H1 (cell line): ENCODE data around the gene KIAA0513. TPM values are rescaled to one million over a fixed set of nuclear protein-coding genes. Genes with fewer than 3 reads are reported as not detected.

Source experiments
- CTCF ChIA-PET: fragments of 300-600 bp; sonication (Branson Sonifier 250); formaldehyde crosslinking; loops from one replicate; lab custom pipeline; 2021; ENCODE audit not compliant: partially characterized antibody; lab: Charles Lee
- POLR2A ChIA-PET: fragments of 300-600 bp; sonication (Branson Sonifier 250); formaldehyde crosslinking; loops from one replicate; lab custom pipeline; 2021; ENCODE audit warnings: inconsistent platforms; ENCODE audit not compliant: partially characterized antibody; lab: Charles Lee
- DNase-seq, 2 experiments: peaks; one replicate each; pipeline versions ENCODE4 v3.0.0 to v3.0.0-alpha.2; 2010 to 2022; ENCODE audit warnings: low spot score in 2 of 2, low read depth in 1 of 2, mixed read lengths in 1 of 2
- FAIRE-seq: peaks from 2 replicates; lab custom pipeline; 2011; peaks lifted over from hg19 to GRCh38; lab: Jason Lieb, UNC
- H2AFZ ChIP-seq: 2 replicates; pipeline ENCODE4 v1.8.1; 2012; ENCODE audit warnings: low read length, inconsistent platforms
- H2AK5ac ChIP-seq: 2 replicates; pipeline ENCODE4 v1.6.1; 2013; ENCODE audit warnings: low read depth, low read length
- H2BK120ac ChIP-seq: replicated peaks from 2 replicates; pipeline ENCODE3; 2013; ENCODE audit warnings: low read depth, low read length, inconsistent platforms
- H2BK12ac ChIP-seq: 2 replicates; pipeline ENCODE4 v1.6.1; 2013; ENCODE audit warnings: low read depth, low read length
- H2BK15ac ChIP-seq: 2 replicates; pipeline ENCODE4 v1.6.1; 2013; ENCODE audit warnings: low read length
- H2BK20ac ChIP-seq: 2 replicates; pipeline ENCODE4 v1.6.1; 2013; ENCODE audit warnings: low read length
- H2BK5ac ChIP-seq: 2 replicates; pipeline ENCODE4 v1.6.1; 2013; ENCODE audit warnings: low read depth, low read length
- H3K14ac ChIP-seq: 2 replicates; pipeline ENCODE4 v1.6.1; 2013; ENCODE audit warnings: inconsistent platforms; ENCODE audit not compliant: insufficient read length
- H3K18ac ChIP-seq: 2 replicates; pipeline ENCODE4 v1.6.1; 2013; ENCODE audit warnings: low read length; ENCODE audit errors: extremely low read depth
- H3K23ac ChIP-seq: 2 replicates; pipeline ENCODE4 v1.6.1; 2013; ENCODE audit warnings: inconsistent platforms; ENCODE audit not compliant: insufficient read length
- H3K23me2 ChIP-seq: 2 replicates; pipeline ENCODE4 v1.6.1; 2013; ENCODE audit warnings: low read depth, low read length
- H3K27ac ChIP-seq: 2 replicates; pipeline ENCODE4 v1.6.1; 2011; ENCODE audit warnings: low read depth, low read length, inconsistent platforms
- H3K27me3 ChIP-seq, 4 experiments: replicated peaks in 1 of 4; 1 replicate in 1 of 4; 2 replicates in 3 of 4; pipeline versions ENCODE4 v1.6.1 to v1.8.1; 2011 to 2013; ENCODE audit warnings: low read length in 3 of 4, mild to moderate bottlenecking in 3 of 4, inconsistent platforms in 2 of 4, mixed read lengths in 2 of 4, moderate library complexity in 1 of 4; ENCODE audit not compliant: control insufficient read depth in 3 of 4, insufficient read depth in 3 of 4; ENCODE audit errors: extremely low read depth in 1 of 4
- H3K36me3 ChIP-seq, 4 experiments: 2 replicates each; pipeline versions ENCODE4 v1.6.1 to v1.8.1; 2011 to 2013; ENCODE audit warnings: mild to moderate bottlenecking in 4 of 4, low read length in 3 of 4, moderate library complexity in 2 of 4, control low read depth in 1 of 4, inconsistent platforms in 1 of 4; ENCODE audit not compliant: insufficient read depth in 4 of 4, control insufficient read depth in 2 of 4
- H3K4ac ChIP-seq: replicated peaks from 2 replicates; pipeline ENCODE3; 2013; ENCODE audit warnings: low read length, low read depth, mixed read lengths, inconsistent platforms; ENCODE audit not compliant: insufficient read length
- H3K4me1 ChIP-seq, 4 experiments: replicated peaks in 1 of 4; 1 replicate in 1 of 4; 2 replicates in 3 of 4; pipeline versions ENCODE4 v1.6.1 to v1.8.1; 2011 to 2013; ENCODE audit warnings: low read length in 3 of 4, inconsistent platforms in 2 of 4, mixed read lengths in 1 of 4; ENCODE audit not compliant: insufficient read depth in 4 of 4, control insufficient read depth in 3 of 4
- H3K4me2 ChIP-seq, 2 experiments: 2 replicates each; pipeline versions ENCODE4 v1.6.1 to v1.8.1; 2011 to 2013; ENCODE audit warnings: low read depth in 2 of 2, low read length in 2 of 2, control low read depth in 1 of 2, inconsistent platforms in 1 of 2, mild to moderate bottlenecking in 1 of 2; ENCODE audit not compliant: insufficient read depth in 1 of 2
- H3K4me3 ChIP-seq, 4 experiments: fragments of 200-600, 300-600 bp in 1 of 4; sonication (generic), shearing (Covaris generic), sonication (Bioruptor Twin) in 1 of 4; 2 replicates each; pipeline versions ENCODE4 v1.5.1 to v1.8.1; 2011 to 2016; ENCODE audit warnings: low read length in 4 of 4, low read depth in 3 of 4, control low read depth in 2 of 4, inconsistent platforms in 2 of 4, mild to moderate bottlenecking in 2 of 4, mixed read lengths in 1 of 4, moderate library complexity in 1 of 4; ENCODE audit not compliant: insufficient read depth in 2 of 4; ENCODE audit errors: extremely low read depth in 1 of 4
- H3K56ac ChIP-seq: replicated peaks from 2 replicates; pipeline ENCODE3; 2013; ENCODE audit warnings: low read depth, mild to moderate bottlenecking, mixed read lengths, low read length, inconsistent platforms; ENCODE audit not compliant: insufficient read length
- H3K79me1 ChIP-seq: 2 replicates; pipeline ENCODE4 v1.6.1; 2013; ENCODE audit warnings: low read depth, low read length, control low read depth
- H3K79me2 ChIP-seq, 2 experiments: 2 replicates each; pipeline versions ENCODE4 v1.6.1 to v1.8.1; 2012 to 2013; ENCODE audit warnings: low read length in 2 of 2, mild to moderate bottlenecking in 2 of 2, inconsistent platforms in 1 of 2; ENCODE audit not compliant: insufficient read depth in 2 of 2, control insufficient read depth in 1 of 2
- H3K9ac ChIP-seq, 4 experiments: replicated peaks in 1 of 4; 1 replicate in 1 of 4; 2 replicates in 3 of 4; pipeline versions ENCODE4 v1.6.1 to v1.8.1; 2011 to 2013; ENCODE audit warnings: low read depth in 3 of 4, low read length in 3 of 4, control low read depth in 2 of 4, mild to moderate bottlenecking in 2 of 4, moderate library complexity in 2 of 4, inconsistent platforms in 1 of 4; ENCODE audit errors: extremely low read depth in 1 of 4
- H3K9me3 ChIP-seq, 2 experiments: 2 replicates each; pipeline versions ENCODE4 v1.6.1 to v1.8.1; 2012 to 2013; ENCODE audit warnings: mild to moderate bottlenecking in 2 of 2, moderate library complexity in 2 of 2, control low read depth in 1 of 2, inconsistent platforms in 1 of 2, low read depth in 1 of 2, low read length in 1 of 2, mixed read lengths in 1 of 2; ENCODE audit not compliant: insufficient read depth in 2 of 2
- H4K20me1 ChIP-seq, 2 experiments: replicated peaks in 1 of 2; 2 replicates each; pipeline versions ENCODE3 to v1.8.1; 2011 to 2013; ENCODE audit warnings: inconsistent platforms in 2 of 2, low read length in 2 of 2, mild to moderate bottlenecking in 1 of 2; ENCODE audit not compliant: insufficient read depth in 2 of 2, control insufficient read depth in 1 of 2
- H4K5ac ChIP-seq: 2 replicates; pipeline ENCODE4 v1.6.1; 2013; ENCODE audit warnings: low read length, low read depth, mixed read lengths, inconsistent platforms; ENCODE audit not compliant: insufficient read length
- H4K8ac ChIP-seq: 2 replicates; pipeline ENCODE4 v1.8.0; 2013; ENCODE audit warnings: mild to moderate bottlenecking, moderate library complexity, low read length, inconsistent platforms; ENCODE audit not compliant: insufficient read depth; ENCODE audit errors: extremely low read depth
- H4K91ac ChIP-seq: replicated peaks from 2 replicates; pipeline ENCODE3; 2013; ENCODE audit warnings: low read length, mixed read lengths, inconsistent platforms; ENCODE audit not compliant: insufficient read length
- BACH1 ChIP-seq: IDR thresholded peaks from 2 replicates; pipeline ENCODE4 v1.6.1; 2012; ENCODE audit warnings: low read length, improper control_type of control experiment
- POLR2A ChIP-seq, 2 experiments: IDR thresholded peaks; 1 replicate in 1 of 2; 2 replicates in 1 of 2; pipeline ENCODE4 v1.6.1; 2011; ENCODE audit warnings: low read depth in 2 of 2, low read length in 2 of 2, mild to moderate bottlenecking in 2 of 2; ENCODE audit errors: control extremely low read depth in 1 of 2
- POU5F1 ChIP-seq: IDR thresholded peaks from 2 replicates; pipeline ENCODE4 v1.6.1; 2011; ENCODE audit warnings: low read depth, mild to moderate bottlenecking, low read length, moderate library complexity
- SIN3A ChIP-seq, 2 experiments: IDR thresholded peaks in 1 of 2; conservative IDR thresholded peaks in 1 of 2; 2 replicates each; pipeline ENCODE4 v1.6.1; 2011 to 2012; ENCODE audit warnings: low read length in 2 of 2, improper control_type of control experiment in 1 of 2, low read depth in 1 of 2, mild to moderate bottlenecking in 1 of 2
- SP2 ChIP-seq: IDR thresholded peaks from 2 replicates; pipeline ENCODE4 v1.6.1; 2012; ENCODE audit warnings: mild to moderate bottlenecking, low read length, inconsistent platforms
- SUZ12 ChIP-seq: fragments of 200-600 bp; sonication (generic); IDR thresholded peaks from 2 replicates; pipeline ENCODE4 v1.6.1; 2012; ENCODE audit warnings: mild to moderate bottlenecking, inconsistent platforms, low read length, moderate library complexity, mixed read lengths
- TCF12 ChIP-seq: IDR thresholded peaks from 2 replicates; pipeline ENCODE4 v1.6.1; 2011; ENCODE audit warnings: low read depth, mild to moderate bottlenecking, low read length
- WGBS, 2 experiments: shearing (Covaris generic) in 1 of 2; methylation state at CpG; one replicate each; pipeline versions ENCODE4 v1.1.6 to v1.1.7; 2013 to 2015; ENCODE audit warnings: low lambda C conversion rate in 2 of 2, mixed read lengths in 2 of 2, inconsistent platforms in 1 of 2, low coverage in 1 of 2, missing lambda C conversion rate in 1 of 2; ENCODE audit not compliant: insufficient replicate concordance in 2 of 2, insufficient coverage in 1 of 2, insufficient read length in 1 of 2; ENCODE audit errors: extremely low coverage in 1 of 2, missing lambda C conversion rate in 1 of 2; 5-methylcytosine and 5-hydroxymethylcytosine counted together
- polyA plus RNA-seq, 7 experiments: library from polyadenylated mRNA; depleted of rRNA in 3 of 7; stranded (reverse) in 5 of 7; unstranded in 2 of 7; fragments of >200 nt in 5 of 7; fragments of 200-250 nt in 2 of 7; gene quantifications; 1 replicate in 5 of 7; 2 replicates in 1 of 7; 4 replicates in 1 of 7; pipeline versions ENCODE4 v1.2.1 to v1.2.3, GENCODE V29; 2011 to 2013; ENCODE audit warnings: missing spikeins in 2 of 7, mixed read lengths in 2 of 7
- total RNA-seq: library from RNA; stranded (reverse); fragmentation: NEBNext Ultra II Directional; extraction: Animal tissue kit (Norgen Biotek cat#: 25700); gene quantifications from 2 replicates; pipeline ENCODE4 v1.2.1, GENCODE V29; 2021
- TF ChIP-seq, protein P1 (sequence below), 3 experiments: IDR thresholded peaks; 1 replicate in 2 of 3; 2 replicates in 1 of 3; pipeline versions ENCODE4 v1.5.1 to v1.6.1; 2011; ENCODE audit warnings: low read length in 3 of 3, mild to moderate bottlenecking in 3 of 3, inconsistent platforms in 2 of 3, low read depth in 1 of 3, moderate library complexity in 1 of 3; ENCODE audit not compliant: insufficient read depth in 1 of 3; ENCODE audit errors: control extremely low read depth in 1 of 3
- TF ChIP-seq, protein P2 (sequence below): IDR thresholded peaks from 2 replicates; pipeline ENCODE4 v1.6.1; 2012; ENCODE audit warnings: inconsistent platforms

Gene KIAA0513
- total and polyA plus RNA-seq, 2 of the 8 experiments (the other 6 are each of a cell fraction or from before 2014, with no cell fraction given) = 2.1 to 6.1 TPM

DNA sequence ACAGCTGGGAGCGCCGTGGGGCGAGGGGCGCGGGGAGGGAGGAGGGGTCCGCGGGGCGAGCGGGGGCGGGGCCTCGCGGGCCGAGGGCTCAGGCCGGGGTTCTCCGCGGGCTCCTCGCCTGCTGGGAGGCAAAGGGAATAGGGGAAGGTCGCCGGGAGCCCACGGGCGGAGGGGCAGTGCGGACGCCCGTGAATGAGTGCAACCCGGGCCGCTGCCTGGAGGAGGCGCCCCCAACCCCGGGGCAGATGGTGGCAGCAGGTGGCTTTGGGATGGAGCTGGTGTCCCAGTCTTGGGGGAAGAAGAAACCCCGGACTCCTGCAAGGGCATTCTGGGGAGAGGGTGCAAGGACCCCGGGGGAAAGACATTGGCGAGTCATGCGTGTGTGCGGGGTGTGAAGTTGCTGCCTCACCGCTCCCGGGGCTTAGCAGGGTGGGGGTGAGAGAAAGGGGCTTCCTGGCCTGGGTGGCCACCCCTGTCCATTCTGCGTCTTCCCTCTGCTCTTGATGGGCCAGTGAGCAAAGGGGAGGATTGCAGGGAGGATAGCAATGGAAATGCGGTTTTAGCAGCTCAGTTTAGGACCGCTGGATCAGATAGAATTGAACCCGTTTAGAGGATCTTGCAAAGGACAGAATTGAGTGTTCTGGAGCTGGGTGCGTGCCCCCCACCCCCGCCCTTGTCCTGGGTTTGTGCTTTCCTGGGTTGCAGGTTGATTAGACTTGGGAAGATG, 526 bp downstream of the KIAA0513 start:
- Histone ChIP-seq H3K9ac (no peak overlapping the region; a peak in 1 of 7 replicates), H3K79me1 (no peaks in the 10 kb centered on the region; the same call in 1 of the 2 replicates), H2BK20ac (no peak overlapping the region), H2BK15ac (no peak overlapping the region), H3K56ac (peak overlapping the region; percentile 43), H4K8ac (no peak overlapping the region; the same call in 1 of the 2 replicates), H3K27me3 (peaks cover 0 to 14% (median 7%) of the 10 kb centered on the region in 4 experiments; a peak in 4 of 7 replicates), H2BK12ac (no peak overlapping the region), H3K27ac (no peak overlapping the region), H2AFZ (peak overlapping the region; percentile 52; the same call in 1 of the 2 replicates), H3K9me3 (no peaks in the 10 kb centered on the region), H2BK5ac (no peak overlapping the region; the same call in 1 of the 2 replicates), H3K4me1 (peaks cover 3 to 7% (median 3%) of the 10 kb centered on the region in 4 experiments; a peak in 5 of 7 replicates), H3K79me2 (no peaks in the 10 kb centered on the region), H3K18ac (no peak overlapping the region; the same call in 1 of the 2 replicates), H4K5ac (no peak overlapping the region), H3K4me3 (peak overlapping the region; percentile 70 to 92 (median 79)), H2AK5ac (no peak overlapping the region), H3K4me2 (peak overlapping the region; percentile 83 to 85), H3K36me3 (no peaks in the 10 kb centered on the region), H4K91ac (no peak overlapping the region), H2BK120ac (no peak overlapping the region), H3K23me2 (peaks cover 5% of the 10 kb centered on the region), H3K14ac (no peak overlapping the region), H3K4ac (no peak overlapping the region), H4K20me1 (no peaks in the 10 kb centered on the region), H3K23ac (no peak overlapping the region)
- no peak for DNase-seq
- ChIA-PET POLR2A (interaction anchor here (0.8 to 2.6 kb wide), 2 partner anchors 17 to 52 kb away, joined by 3 to 12 read pairs; partner anchors contain the start of gene ZDHHC7), CTCF (interaction anchor here (0.7 to 4.6 kb wide), 8 partner anchors 9 to 102 kb away, joined by 3 to 26 read pairs (median 3); partner anchors contain the start of gene ZDHHC7)
- no peak for FAIRE-seq
- WGBS, 2 experiments = 28% methylated on average over 12 of the region's 41 CpGs; no CpG with 5 or more reads in 1 of the 2 experiments
- TF ChIP-seq SIN3A (conservative IDR thresholded peaks at IDR 0.05 in 1 of 2, IDR thresholded peaks at IDR 0.05 in 1 of 2; ENCODE audit: low read depth in 1 of 2, low read length in 2 of 2) = 0 out of 4 replicates have a peak, but pooled peaks of 1 of the 2 experiments have one; percentile 10
- no peak for TF ChIP-seq SUZ12
- TF ChIP-seq, protein P1, sequence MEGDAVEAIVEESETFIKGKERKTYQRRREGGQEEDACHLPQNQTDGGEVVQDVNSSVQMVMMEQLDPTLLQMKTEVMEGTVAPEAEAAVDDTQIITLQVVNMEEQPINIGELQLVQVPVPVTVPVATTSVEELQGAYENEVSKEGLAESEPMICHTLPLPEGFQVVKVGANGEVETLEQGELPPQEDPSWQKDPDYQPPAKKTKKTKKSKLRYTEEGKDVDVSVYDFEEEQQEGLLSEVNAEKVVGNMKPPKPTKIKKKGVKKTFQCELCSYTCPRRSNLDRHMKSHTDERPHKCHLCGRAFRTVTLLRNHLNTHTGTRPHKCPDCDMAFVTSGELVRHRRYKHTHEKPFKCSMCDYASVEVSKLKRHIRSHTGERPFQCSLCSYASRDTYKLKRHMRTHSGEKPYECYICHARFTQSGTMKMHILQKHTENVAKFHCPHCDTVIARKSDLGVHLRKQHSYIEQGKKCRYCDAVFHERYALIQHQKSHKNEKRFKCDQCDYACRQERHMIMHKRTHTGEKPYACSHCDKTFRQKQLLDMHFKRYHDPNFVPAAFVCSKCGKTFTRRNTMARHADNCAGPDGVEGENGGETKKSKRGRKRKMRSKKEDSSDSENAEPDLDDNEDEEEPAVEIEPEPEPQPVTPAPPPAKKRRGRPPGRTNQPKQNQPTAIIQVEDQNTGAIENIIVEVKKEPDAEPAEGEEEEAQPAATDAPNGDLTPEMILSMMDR (IDR thresholded peaks at IDR 0.05; ENCODE audit: control extremely low read depth in 1 of 3, insufficient read depth in 1 of 3, low read depth in 1 of 3, low read length in 3 of 3) = peak in 2 of 3 experiments; percentile 23 to 33; a peak in 3 of 4 replicates
- TF ChIP-seq BACH1 = 0 out of 2 replicates have a peak, but pooled peaks have one; percentile 43
- no peak for TF ChIP-seq POLR2A (IDR thresholded peaks at IDR 0.05; ENCODE audit: control extremely low read depth in 1 of 2, low read depth in 2 of 2, low read length in 2 of 2)
- no peak for TF ChIP-seq SP2
- no peak for TF ChIP-seq TCF12
- TF ChIP-seq POU5F1 = no peak
- TF ChIP-seq, protein P2, sequence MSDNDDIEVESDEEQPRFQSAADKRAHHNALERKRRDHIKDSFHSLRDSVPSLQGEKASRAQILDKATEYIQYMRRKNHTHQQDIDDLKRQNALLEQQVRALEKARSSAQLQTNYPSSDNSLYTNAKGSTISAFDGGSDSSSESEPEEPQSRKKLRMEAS = no peak
